SK-N-SH treated with all-trans-retinoic acid at 6 μM for 48 hours (cell line): ENCODE measurements around the gene SAMD4A.

Source experiments
- ESRRG ChIP-seq: fragments of 250-450 bp; sonication (Bioruptor Pico); IDR thresholded peaks from 2 replicates; pipeline ENCODE4 v1.6.1; 2021; ENCODE audit warnings: mild to moderate bottlenecking
- SNAI2 ChIP-seq: fragments of 250-450 bp; sonication (Bioruptor Pico); IDR thresholded peaks from 2 replicates; pipeline ENCODE4 v1.5.0; 2020; ENCODE audit warnings: mild to moderate bottlenecking, moderate library complexity

- TF ChIP-seq ESRRG (CRISPR knock-in tag) (no peak), SNAI2 (CRISPR knock-in tag) (no peak)
These were observed 55.4 kb downstream of the SAMD4A start for GRCh38 chr14:54622192-54622958.
